ENCODE results near the gene MRPL53. TPM values are rescaled to one million over a fixed set of nuclear protein-coding genes. Genes with fewer than 3 reads are reported as not detected.

The MRPL53 gene
- total and polyA plus RNA-seq, 9 of the 15 experiments (the other 6 are each of a cell fraction or from before 2014, with no cell fraction given) = 11.5 to 87.9 (median 41.1) TPM

DNA sequence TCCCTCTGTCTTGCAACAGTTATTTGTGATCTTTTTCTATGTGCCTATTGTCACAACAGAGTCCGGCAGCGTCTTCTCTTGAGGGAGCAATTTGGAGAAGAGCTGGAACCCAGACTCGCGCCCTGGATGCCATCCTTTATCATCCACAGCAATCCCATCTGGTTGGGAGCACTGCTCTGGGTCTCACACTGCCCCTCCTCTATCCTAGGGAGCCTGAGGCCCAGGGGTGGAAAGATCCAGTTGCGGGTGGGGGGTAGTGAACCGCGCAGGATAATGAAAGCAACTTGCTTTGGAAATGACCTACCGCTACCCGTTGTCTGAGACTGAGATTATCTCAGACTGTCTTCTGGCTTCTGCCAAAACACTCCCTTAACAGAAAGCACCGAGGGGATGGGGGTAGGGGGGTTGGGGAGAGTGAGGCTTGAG, 13.5 kb downstream of the MRPL53 start:
- H3K27ac ChIP-seq (ENCODE audit: extremely low read depth, low read depth, low read length) = no peak overlapping the region
- H3K27me3 ChIP-seq (ENCODE audit: control insufficient read depth in 2 of 2, insufficient read depth in 2 of 2, low read length in 2 of 2) = no peaks in the 10 kb centered on the region
- no peaks in the 10 kb centered on the region; the same call in 1 of the 2 replicates for H4K20me1 ChIP-seq (replicated peaks; ENCODE audit: control insufficient read depth, insufficient read depth, low read length)
- peak overlapping the region; percentile 87 for H3K4me2 ChIP-seq (ENCODE audit: insufficient read depth, low read length)
- in situ Hi-C loops (cut with MboI) (no loop called here), intact Hi-C loops (cut with micrococcal nuclease) (no loop called here)
- H3K4me3 ChIP-seq = peak overlapping the region; percentile 53
- 4% methylated on average over 10 of the region's 10 CpGs for WGBS (ENCODE audit: insufficient coverage, low coverage, missing lambda C conversion rate)
- no peak for DNase-seq (ENCODE audit: extremely low read depth in 1 of 4, low spot score in 3 of 4)
- H3K9ac ChIP-seq (ENCODE audit: insufficient read depth in 1 of 2, low read depth in 2 of 2, low read length in 2 of 2) = peak overlapping the region; percentile 37 to 85; a peak in 3 of 4 replicates
- H3K36me3 ChIP-seq (ENCODE audit: control insufficient read depth, insufficient read depth, low read length) = peaks cover 35% of the 10 kb centered on the region
- no peak for FAIRE-seq
- H3K4me1 ChIP-seq (replicated peaks in 1 of 2; ENCODE audit: control insufficient read depth in 2 of 2, insufficient read depth in 2 of 2, low read length in 2 of 2) = peaks cover 7 to 36% of the 10 kb centered on the region in 2 experiments
- TF ChIP-seq, protein P1, sequence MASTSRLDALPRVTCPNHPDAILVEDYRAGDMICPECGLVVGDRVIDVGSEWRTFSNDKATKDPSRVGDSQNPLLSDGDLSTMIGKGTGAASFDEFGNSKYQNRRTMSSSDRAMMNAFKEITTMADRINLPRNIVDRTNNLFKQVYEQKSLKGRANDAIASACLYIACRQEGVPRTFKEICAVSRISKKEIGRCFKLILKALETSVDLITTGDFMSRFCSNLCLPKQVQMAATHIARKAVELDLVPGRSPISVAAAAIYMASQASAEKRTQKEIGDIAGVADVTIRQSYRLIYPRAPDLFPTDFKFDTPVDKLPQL (IDR thresholded peaks at IDR 0.05; ENCODE audit: extremely low read depth, insufficient read length) = no peak
- TF ChIP-seq, protein P2, sequence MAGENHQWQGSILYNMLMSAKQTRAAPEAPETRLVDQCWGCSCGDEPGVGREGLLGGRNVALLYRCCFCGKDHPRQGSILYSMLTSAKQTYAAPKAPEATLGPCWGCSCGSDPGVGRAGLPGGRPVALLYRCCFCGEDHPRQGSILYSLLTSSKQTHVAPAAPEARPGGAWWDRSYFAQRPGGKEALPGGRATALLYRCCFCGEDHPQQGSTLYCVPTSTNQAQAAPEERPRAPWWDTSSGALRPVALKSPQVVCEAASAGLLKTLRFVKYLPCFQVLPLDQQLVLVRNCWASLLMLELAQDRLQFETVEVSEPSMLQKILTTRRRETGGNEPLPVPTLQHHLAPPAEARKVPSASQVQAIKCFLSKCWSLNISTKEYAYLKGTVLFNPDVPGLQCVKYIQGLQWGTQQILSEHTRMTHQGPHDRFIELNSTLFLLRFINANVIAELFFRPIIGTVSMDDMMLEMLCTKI (IDR thresholded peaks at IDR 0.05; ENCODE audit: partially characterized antibody) = no peak
- H3K9me3 ChIP-seq (replicated peaks; ENCODE audit: control insufficient read depth, insufficient read depth, low read depth, low read length) = no peaks in the 10 kb centered on the region
- H3K9me1 ChIP-seq (ENCODE audit: control insufficient read depth, insufficient read depth, low read length) = no peaks in the 10 kb centered on the region
- no TSS peak for BruUV-seq (replicated peaks)
- H3K79me2 ChIP-seq (ENCODE audit: control insufficient read depth, insufficient read depth, low read length) = peaks cover 15% of the 10 kb centered on the region; the same call in 2 of the 3 replicates
- H2AFZ ChIP-seq (ENCODE audit: low read depth, low read length) = peak overlapping the region; percentile 28; the same call in 1 of the 2 replicates
- no peak for ATAC-seq
- ChIA-PET CTCF (ENCODE audit: low intra/inter-chr PET ratio) (no interaction called here), POLR2A (interaction anchor here (0.6 to 2.5 kb wide), 9 partner anchors 8 to 135 kb away, joined by 3 to 12 read pairs (median 4); partner anchors contain the start of genes AUP1 and HTRA2)
